HG03139 (cell line): Measurements from ENCODE around the gene YY1.
A peak's percentile ranks its signal among the peaks of the same experiment; 100 is the strongest.
"Not testable (repeated sequence)": the region's sequence is repeated elsewhere in the genome, so short reads cannot be mapped to it uniquely, and the experiment has no call there.

Source experiments
- ATAC-seq: cut with Tn5 transposase; IDR thresholded peaks from one replicate; pipeline ENCODE4 v1.9.1; 2021; ENCODE audit not compliant: unreplicated experiment

The YY1 gene

DNA sequence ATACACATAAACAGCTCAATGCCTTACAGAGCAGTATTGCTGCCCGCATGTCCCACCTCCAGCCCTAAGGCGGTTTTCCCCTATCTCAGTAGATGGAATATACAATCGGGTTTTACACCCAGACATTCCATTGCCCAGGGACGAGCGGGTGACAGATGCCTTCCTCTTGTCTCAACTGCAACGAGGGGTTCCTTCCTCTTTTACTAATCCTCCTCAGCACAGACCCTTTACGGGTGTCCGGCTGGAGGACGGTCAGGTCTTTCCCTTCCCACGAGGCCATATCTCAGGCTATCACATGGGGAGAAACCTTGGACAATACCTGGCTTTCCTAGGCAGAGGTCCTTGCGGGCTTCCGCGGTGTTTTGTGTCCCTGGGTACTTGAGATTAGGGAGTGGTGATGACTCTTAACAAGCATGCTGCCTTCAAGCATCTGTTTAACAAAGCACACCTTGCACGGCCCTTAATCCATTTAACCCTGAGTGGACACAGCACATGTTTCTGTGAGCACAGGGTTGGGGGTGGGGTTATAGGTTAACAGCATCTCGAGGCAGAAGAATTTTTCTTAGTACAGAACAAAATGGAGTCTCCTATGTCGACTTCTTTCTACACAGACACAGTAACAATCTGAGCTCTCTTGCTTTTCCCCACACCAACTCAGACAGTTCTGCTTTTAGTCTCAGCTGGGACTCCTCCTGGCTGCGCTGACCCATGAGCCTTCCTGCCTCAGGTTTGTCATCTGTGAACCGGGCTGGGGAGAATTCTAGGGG is 73.3 kb downstream of the YY1 start:
- not testable (repeated sequence) for ATAC-seq

GRCh38 chr14:100312877-100313400 is 74.0 kb downstream of the YY1 start:
- no peak for ATAC-seq

DNA sequence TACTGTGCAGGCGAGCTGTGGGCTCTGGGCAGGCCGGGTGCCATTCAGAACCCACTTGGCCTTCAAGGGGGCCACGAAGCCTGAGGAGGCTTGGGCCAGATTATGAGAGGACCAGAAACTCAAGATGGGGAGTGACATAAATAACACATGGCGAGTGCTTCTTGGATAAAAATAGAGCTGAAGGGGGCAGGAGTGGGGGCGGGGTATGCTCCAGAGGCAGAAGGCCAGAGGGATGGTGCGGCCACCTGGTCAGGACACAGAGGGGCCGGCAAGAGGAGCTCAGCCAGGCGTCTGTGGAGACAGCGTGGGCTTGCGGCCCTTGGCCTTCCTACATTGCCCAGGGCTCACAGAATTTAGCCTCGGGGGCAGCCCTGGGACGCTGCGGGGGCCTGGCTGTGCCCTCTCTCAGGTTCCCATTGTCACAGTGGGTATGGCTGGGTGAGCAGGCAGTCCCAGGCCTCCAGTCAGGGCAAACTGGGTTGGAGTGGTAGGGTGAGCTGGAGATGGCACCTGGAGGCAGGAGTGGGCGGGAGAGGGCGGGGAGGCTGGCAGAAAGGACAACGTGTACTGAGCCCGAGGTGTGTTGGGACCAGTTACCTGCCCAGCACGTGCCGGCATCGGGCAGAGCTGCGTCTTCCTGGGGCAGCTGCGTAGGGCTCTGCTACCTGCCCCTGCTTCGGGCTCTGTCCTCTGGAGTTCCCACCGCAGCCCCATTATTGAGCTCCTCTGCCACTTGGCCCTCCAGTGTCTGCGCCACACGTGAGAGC is 74.7 kb downstream of the YY1 start:
- no peak for ATAC-seq

DNA sequence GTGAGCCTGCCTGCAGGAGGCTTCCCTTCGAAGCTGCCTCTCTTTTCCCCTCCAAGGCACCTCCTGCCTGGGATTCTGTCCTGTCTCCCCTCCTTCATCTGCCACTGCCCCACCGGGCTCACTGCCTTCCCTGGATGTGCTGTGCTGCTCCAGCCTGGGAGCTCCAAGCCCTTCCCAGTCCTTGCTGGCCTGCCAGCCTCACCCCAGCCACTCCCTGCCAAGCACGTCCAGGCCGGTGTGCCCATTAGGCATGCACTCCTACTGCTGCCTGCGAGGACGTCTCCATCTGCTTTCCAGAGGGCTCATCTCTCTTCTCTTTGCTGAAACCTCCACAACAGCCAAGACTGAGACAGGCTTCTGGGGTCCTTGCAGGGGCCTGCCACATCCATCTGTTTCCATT is 75.8 kb downstream of the YY1 start:
- ATAC-seq, result no peak

DNA sequence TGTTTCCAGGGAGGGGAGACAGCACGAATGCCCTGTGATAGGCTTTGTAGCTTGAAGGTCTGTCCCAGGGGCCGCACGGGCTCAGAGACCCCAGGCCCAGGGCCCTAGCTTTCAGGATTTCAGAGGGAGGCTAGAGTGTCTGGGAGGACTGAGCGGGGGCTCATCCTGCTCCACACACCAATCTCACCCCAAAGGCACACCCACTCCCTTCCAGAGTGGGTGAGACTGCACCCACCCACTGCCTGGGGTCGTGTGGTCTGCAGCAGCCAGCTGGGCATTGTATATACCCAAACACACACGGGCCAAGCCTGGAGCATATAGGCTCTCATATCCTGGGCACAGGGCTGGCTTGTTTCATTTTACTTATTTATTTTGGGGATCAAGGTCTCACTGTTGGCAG is 78.4 kb downstream of the YY1 start:
- no peak for ATAC-seq

GRCh38 chr14:100317912-100318808 is 79.2 kb downstream of the YY1 start:
- peak; percentile 94 for ATAC-seq

DNA sequence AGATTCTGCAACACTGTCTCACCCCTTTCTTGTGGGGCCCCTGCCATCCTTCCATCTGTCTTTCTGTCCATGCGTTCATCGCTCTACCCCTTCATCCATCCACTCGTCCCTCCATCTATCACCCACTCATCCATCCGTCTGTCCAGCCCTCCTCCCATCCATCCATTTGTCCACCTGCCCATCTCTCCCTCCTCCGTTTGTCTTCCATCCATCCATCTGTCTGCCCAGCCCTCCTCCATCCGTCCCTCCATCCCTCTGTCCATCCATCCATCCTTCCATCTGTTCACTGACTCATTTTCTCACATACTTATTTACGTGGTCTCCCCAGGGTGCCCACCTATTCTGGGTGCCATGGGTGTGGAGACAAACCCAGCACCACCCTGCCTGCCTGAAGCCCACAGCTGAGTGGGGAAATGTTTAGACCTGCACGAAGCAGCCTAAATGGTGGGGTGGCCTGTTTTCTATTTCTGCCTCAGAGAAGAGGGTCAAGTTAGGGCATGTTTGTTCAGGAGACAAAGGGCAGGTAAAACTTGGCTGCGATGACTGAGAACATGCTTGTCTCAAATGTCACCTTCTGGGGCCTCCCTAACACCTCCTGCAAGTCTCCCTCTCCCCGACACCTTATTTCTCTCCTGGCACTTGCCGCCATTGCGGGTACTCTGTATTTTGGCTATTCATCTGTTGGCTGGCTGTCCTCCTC is 81.4 kb downstream of the YY1 start:
- ATAC-seq, result no peak

DNA sequence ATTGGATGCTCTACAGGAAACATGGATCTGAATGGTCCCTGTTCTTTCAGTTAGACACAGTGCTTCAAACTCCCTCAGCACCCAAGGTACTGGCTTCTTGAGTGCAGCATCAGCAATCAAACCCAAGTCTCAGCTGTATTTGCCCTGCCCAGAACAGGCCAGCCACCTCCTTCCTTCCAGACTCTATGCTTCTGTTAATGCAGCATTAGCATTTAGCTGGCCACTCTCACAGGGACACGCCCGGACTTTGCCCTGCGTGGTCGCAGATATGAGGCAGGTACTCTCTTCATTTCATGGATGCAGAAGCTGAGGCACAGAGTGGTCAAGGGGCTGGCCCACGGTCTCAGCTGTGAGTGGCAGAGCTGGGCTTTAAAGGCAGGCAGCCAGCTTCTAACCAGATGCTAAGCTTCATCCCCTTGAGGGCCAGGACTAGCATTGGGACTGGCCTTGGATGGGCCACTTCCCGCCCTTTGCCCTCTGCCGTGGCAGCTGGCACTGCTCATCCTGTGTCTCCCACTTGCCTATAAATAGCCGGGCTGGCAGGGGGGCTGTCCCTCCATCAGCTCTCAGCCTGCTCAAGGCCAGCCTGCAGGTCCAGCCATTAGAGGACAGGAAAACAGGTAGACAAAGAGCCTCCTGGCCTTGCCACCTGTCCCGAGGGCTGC is 82.7 kb downstream of the YY1 start:
- ATAC-seq, result no peak

DNA sequence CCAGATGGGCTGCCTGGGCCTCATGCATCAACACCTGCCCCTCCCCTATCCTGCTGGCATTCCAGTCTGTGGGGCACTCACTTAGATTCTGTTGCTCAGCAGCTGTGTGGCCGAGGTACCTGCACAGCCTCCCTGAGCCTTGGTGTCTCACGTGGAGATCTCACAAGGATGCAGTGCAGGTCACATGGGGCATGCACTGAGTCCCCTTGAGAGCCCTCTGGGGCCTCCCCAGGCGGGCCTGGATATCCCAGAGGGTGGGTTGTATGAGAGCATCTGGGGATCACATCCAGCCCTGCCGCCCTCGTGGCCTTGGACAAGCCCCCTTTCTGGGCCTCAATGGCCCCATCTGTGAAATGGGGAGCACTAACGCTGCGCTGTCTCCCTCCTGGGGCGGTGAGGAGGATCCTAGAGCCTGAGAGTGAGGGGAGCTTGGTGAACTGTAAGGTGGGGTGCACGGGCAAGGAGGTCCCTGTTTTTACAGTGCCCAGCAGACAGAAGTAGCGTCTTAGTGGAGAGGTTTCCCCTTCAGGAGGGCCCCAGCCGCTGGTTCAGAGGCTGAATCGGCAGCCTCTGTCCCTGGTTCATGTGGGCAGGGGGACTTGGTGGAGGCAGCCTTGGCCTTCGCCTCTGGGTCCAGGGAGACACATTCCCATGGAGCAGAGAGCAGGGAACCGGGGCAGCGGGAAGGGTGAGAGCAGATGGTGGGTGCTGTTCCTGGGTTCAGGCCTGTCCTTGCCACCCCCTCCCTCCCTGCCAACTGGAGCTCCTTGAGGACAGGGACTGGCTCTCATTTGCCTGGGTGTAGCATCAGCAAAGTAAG is 83.4 kb downstream of the YY1 start:
- no peak for ATAC-seq

DNA sequence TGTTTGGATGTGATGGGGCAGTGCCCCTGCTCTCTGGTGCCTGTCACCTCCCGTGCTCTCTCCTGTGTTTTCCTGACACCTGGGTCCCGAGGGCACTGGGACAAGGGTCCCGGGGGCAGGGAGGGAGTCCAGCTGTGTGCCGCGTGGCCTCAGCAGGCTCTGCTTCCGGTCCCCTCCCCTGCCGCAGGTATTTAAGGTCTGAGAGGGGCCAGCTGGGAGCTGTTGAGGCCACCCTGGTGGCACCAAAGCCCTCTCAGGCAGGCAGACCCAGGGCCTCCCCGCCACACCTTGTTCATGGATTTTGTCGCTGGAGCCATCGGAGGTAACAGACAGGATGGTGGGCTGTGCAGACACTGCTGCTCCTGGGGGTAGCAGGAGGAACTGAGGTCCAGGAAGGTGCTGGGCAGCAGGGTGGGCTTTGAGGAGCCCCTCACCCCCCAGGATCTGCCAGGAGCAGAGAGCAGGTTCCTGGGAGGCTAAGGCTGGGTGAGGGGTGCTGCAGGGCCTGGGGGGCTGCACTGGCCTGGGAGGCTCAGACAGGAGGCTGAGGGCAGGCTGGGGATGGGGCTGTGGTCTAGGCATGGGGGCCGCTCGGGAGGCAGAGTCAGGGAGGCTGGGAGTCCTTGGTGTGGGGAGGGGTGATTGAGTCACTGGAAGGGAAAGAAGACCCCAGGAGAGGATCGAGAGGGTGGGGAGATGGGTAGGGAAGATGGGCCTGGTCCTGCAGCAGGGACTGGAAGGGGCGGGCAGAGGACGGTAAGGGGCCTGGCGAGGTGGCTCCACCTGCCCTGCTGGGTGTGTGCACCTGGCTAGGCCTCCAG is 84.4 kb downstream of the YY1 start, which contains the start of gene SLC25A47:
TSS of gene SLC25A47 (plus strand) at position 219 of the 821 bp plus-strand sequence. CDS start at position 295, 76 bp downstream.
- ATAC-seq, result no peak

- ATAC-seq, result no peak
Measured at GRCh38 chr14:100323942-100324307, 85.0 kb downstream of the YY1 start.

- ATAC-seq, result no peak
Measured at GRCh38 chr14:100325231-100325632, 86.3 kb downstream of the YY1 start.

DNA sequence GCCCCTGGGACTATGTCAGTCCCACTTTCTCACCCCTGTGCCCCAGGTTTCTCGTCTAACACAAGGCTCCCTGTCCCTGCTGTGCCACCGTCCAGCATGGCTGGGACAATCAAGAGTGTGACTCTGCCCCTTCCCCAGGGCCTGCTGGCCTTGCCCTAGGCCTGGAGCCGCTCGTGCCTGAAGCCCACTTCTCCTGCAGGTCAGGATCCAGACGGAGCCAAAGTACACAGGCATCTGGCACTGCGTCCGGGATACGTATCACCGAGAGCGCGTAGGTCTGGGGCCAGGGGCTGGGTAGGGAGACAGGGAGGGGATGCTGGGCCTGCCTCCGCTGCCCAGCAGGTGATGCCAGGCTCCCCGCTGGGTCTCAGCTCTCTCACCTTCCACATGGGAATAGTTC is 87.0 kb downstream of the YY1 start:
- no peak for ATAC-seq

DNA sequence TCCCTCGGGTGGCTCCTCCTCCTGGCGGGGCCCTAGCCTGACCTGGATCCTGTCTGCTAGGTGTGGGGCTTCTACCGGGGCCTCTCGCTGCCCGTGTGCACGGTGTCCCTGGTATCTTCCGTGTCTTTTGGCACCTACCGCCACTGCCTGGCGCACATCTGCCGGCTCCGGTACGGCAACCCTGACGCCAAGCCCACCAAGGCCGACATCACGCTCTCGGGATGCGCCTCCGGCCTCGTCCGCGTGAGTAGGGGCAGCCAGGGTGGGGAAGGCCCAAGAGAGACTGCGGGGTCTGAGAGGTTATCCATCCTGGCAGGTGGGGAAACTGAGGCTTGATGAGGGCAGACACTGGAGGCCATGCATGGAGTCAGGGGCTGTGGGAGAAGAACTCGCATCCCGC is 88.2 kb downstream of the YY1 start:
- ATAC-seq, result no peak

DNA sequence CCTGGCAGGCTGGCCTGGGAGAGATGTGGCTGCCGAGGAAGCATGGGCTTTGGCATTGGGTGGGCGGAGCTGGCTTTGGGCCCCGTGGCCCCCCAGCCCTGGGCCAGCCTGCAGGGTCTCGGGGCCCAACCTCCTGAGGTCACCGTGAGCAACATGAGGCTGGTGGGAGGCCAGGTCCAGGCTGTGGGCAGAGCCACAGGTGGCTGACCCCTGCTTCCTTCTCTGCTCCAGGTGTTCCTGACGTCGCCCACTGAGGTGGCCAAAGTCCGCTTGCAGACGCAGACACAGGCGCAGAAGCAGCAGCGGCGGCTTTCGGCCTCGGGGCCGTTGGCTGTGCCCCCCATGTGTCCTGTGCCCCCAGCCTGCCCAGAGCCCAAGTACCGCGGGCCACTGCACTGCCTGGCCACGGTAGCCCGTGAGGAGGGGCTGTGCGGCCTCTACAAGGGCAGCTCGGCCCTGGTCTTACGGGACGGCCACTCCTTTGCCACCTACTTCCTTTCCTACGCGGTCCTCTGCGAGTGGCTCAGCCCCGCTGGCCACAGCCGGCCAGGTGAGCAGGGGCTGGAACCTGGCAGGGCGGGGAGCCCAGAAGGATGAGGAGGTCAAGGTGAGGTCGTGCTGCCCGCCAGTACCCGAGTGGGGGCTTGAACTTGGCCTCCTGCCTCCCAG is 89.7 kb downstream of the YY1 start:
- no peak for ATAC-seq

DNA sequence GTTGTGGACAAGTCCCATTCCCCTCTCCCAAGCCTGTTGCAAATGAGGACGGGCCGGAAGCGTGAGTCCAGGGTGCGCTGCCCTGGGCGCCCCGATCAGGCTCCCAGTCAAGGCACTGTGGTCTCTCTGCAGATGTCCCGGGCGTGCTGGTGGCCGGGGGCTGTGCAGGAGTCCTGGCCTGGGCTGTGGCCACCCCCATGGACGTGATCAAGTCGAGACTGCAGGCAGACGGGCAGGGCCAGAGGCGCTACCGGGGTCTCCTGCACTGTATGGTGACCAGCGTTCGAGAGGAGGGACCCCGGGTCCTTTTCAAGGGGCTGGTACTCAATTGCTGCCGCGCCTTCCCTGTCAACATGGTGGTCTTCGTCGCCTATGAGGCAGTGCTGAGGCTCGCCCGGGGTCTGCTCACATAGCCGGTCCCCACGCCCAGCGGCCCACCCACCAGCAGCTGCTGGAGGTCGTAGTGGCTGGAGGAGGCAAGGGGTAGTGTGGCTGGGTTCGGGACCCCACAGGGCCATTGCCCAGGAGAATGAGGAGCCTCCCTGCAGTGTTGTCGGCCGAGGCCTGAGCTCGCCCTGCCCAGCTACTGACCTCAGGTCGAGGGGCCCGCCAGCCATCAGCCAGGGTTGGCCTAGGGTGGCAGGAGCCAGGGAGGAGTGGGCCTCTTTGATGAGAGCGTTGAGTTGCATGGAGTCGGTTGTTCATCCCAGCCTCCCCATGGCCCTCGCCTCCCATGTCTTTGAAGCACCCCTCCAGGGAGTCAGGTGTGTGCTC is 90.5 kb downstream of the YY1 start:
- ATAC-seq, result no peak

DNA sequence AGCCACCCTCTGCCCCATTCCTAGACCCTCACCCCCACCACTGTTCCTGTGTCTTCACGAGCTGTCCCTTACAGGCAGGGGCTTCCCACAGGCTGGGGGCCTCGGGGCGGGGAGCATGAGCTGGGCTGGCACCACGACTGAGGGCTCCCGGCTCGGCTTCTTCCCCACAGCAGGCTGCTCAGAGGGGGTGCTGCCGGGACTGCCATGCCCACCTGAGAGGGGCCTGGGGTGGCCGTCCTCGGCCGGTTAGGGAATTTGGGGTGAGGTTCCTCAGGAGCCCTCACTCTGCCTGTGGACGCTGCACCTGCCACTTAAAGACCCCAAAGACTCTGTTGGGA is 91.0 kb downstream of the YY1 start:
- ATAC-seq, result no peak
